SK-N-SH treated with all-trans-retinoic acid at 6 μM for 48 hours (cell line): ENCODE data around the gene OR5T2.
"Not testable (repeated sequence)": the region's sequence is repeated elsewhere in the genome, so short reads cannot be mapped to it uniquely, and the experiment has no call there.

Experiments
- ARNTL ChIP-seq: fragments of 450-650 bp; formaldehyde crosslinking; IDR thresholded peaks from 2 replicates; pipeline ENCODE4 v1.5.0; 2020; ENCODE audit warnings: low read depth, mild to moderate bottlenecking, moderate library complexity, borderline replicate concordance
- ISL1 ChIP-seq: fragments of 250-450 bp; sonication (Bioruptor Pico); IDR thresholded peaks from 2 replicates; pipeline ENCODE4 v2.1.2; 2022; ENCODE audit warnings: mild to moderate bottlenecking, moderate library complexity
- RARB ChIP-seq: fragments of 250-450 bp; sonication (Bioruptor Pico); IDR thresholded peaks from 2 replicates; pipeline ENCODE4 v1.8.0; 2021; ENCODE audit warnings: mild to moderate bottlenecking, moderate library complexity
- TCF4 ChIP-seq: fragments of 250-450 bp; sonication (Bioruptor Pico); IDR thresholded peaks from 2 replicates; pipeline ENCODE4 v1.8.0; 2021; ENCODE audit warnings: mild to moderate bottlenecking, moderate library complexity, borderline replicate concordance
- ZFP3 ChIP-seq: fragments of 250-450 bp; sonication (Bioruptor Pico); IDR thresholded peaks from 2 replicates; pipeline ENCODE4 v1.5.0; 2020; ENCODE audit warnings: mild to moderate bottlenecking, moderate library complexity
- ZFP30 ChIP-seq: fragments of 450-650 bp; formaldehyde crosslinking; IDR thresholded peaks from 2 replicates; pipeline ENCODE4 v1.5.0; 2022; ENCODE audit warnings: mild to moderate bottlenecking, moderate library complexity
- TF ChIP-seq, protein P1 (sequence below): fragments of 250-450 bp; sonication (Bioruptor Pico); IDR thresholded peaks from 2 replicates; pipeline ENCODE4 v1.5.1; 2020; ENCODE audit warnings: low read depth, mild to moderate bottlenecking, moderate library complexity
- TF ChIP-seq, protein P2 (sequence below): fragments of 250-450 bp; sonication (Bioruptor Pico); IDR thresholded peaks from 2 replicates; pipeline ENCODE4 v1.5.0; 2020; ENCODE audit warnings: mild to moderate bottlenecking, moderate library complexity
- TF ChIP-seq, protein P3 (sequence below): fragments of 250-450 bp; sonication (Bioruptor Pico); IDR thresholded peaks from 2 replicates; pipeline ENCODE4 v1.8.0; 2020; ENCODE audit warnings: mild to moderate bottlenecking, moderate library complexity, borderline replicate concordance

DNA sequence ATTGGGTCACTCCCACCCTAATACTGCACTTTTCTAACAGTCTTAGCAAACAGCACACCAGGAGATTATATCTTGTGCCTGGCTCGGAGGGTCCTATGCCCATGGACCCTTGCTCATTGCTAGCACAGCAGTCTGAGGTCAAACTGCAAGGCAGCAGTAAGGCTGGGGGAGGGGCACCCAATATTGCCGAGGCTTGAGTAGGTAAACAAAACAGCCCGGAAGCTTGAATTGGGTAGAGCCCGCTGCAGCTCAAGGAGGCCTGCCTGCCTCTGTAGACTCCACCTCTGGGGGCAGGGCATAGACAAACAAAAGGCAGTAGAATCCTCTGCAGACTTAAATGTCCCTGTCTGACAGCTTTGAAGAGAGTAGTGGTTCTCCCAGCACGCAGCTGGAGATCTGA is 14.3 kb downstream of the OR5T2 start:
- TF ChIP-seq ARNTL (CRISPR knock-in tag); ISL1 (CRISPR knock-in tag); TCF4; RARB (CRISPR knock-in tag); ZFP3 (CRISPR knock-in tag); ZFP30 (CRISPR knock-in tag): not testable (repeated sequence)
- TF ChIP-seq, protein P1, sequence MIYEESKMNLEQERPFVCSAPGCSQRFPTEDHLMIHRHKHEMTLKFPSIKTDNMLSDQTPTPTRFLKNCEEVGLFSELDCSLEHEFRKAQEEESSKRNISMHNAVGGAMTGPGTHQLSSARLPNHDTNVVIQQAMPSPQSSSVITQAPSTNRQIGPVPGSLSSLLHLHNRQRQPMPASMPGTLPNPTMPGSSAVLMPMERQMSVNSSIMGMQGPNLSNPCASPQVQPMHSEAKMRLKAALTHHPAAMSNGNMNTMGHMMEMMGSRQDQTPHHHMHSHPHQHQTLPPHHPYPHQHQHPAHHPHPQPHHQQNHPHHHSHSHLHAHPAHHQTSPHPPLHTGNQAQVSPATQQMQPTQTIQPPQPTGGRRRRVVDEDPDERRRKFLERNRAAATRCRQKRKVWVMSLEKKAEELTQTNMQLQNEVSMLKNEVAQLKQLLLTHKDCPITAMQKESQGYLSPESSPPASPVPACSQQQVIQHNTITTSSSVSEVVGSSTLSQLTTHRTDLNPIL (CRISPR knock-in tag): not testable (repeated sequence)
- TF ChIP-seq, protein P2, sequence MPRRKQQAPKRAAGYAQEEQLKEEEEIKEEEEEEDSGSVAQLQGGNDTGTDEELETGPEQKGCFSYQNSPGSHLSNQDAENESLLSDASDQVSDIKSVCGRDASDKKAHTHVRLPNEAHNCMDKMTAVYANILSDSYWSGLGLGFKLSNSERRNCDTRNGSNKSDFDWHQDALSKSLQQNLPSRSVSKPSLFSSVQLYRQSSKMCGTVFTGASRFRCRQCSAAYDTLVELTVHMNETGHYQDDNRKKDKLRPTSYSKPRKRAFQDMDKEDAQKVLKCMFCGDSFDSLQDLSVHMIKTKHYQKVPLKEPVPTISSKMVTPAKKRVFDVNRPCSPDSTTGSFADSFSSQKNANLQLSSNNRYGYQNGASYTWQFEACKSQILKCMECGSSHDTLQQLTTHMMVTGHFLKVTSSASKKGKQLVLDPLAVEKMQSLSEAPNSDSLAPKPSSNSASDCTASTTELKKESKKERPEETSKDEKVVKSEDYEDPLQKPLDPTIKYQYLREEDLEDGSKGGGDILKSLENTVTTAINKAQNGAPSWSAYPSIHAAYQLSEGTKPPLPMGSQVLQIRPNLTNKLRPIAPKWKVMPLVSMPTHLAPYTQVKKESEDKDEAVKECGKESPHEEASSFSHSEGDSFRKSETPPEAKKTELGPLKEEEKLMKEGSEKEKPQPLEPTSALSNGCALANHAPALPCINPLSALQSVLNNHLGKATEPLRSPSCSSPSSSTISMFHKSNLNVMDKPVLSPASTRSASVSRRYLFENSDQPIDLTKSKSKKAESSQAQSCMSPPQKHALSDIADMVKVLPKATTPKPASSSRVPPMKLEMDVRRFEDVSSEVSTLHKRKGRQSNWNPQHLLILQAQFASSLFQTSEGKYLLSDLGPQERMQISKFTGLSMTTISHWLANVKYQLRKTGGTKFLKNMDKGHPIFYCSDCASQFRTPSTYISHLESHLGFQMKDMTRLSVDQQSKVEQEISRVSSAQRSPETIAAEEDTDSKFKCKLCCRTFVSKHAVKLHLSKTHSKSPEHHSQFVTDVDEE (CRISPR knock-in tag): not testable (repeated sequence)
- TF ChIP-seq, protein P3, sequence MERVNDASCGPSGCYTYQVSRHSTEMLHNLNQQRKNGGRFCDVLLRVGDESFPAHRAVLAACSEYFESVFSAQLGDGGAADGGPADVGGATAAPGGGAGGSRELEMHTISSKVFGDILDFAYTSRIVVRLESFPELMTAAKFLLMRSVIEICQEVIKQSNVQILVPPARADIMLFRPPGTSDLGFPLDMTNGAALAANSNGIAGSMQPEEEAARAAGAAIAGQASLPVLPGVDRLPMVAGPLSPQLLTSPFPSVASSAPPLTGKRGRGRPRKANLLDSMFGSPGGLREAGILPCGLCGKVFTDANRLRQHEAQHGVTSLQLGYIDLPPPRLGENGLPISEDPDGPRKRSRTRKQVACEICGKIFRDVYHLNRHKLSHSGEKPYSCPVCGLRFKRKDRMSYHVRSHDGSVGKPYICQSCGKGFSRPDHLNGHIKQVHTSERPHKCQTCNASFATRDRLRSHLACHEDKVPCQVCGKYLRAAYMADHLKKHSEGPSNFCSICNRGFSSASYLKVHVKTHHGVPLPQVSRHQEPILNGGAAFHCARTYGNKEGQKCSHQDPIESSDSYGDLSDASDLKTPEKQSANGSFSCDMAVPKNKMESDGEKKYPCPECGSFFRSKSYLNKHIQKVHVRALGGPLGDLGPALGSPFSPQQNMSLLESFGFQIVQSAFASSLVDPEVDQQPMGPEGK (CRISPR knock-in tag): not testable (repeated sequence)
